ENCODE results near the gene GALK1. TPM values are rescaled to one million over a fixed set of nuclear protein-coding genes. Genes with fewer than 3 reads are reported as not detected.

The GALK1 gene
- total RNA-seq, 1 experiment from 2014 or later: 35.8 TPM

- TF ChIP-seq CTCF (IDR thresholded peaks at IDR 0.05) (no peak), TCF7L2 (IDR thresholded peaks at IDR 0.05; ENCODE audit: low read depth, low read length) (no peak)
- no peak for ATAC-seq
These were observed 31.5 kb downstream of the GALK1 start for GRCh38 chr17:75733471-75733870.

DNA sequence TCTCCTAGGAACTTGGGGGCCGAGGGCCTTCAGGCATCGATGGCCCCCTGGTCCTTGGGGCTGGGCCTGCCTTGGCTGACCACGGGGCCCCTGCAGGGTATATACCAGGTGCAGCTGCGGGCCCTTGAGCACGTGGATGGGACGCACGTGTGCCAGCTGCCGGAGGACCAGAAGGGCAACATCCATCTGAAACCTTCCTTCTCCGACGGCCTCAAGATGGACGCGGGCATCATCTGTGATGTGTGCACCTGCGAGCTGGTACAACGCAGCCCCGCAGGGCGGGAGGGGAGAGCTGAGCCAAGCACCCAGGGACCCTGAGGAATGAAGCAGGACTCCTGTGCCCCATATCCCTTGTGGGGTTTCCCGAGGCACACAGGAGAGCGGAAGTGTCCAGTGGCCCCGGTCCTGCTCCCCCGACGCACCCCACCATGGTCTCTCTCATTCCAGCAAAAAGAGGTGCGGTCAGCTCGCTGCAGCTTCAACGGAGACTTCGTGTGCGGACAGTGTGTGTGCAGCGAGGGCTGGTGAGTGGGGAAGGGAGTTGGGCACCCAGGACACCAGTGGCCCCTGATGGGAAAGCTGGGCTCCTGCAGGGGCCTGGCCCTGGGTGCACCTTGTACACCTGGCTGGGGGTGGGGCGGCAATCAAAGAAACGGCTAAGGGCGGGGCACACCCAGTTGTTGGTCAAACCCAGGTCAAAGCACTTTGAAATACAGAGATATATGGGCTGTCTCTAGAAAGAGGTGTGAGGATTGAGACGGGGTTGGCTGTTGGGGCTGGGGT lies 33.1 kb downstream of the GALK1 start:
- Histone ChIP-seq H3K27me3 (ENCODE audit: control insufficient read depth, insufficient read depth, low read length) (no peaks in the 10 kb centered on the region), H3K4me3 (ENCODE audit: low read depth in 2 of 2, low read length in 2 of 2) (no peak overlapping the region), H3K36me3 (ENCODE audit: control insufficient read depth, insufficient read depth, low read length) (no peaks in the 10 kb centered on the region), H3K27ac (ENCODE audit: low read length) (no peak overlapping the region), H3K9me3 (ENCODE audit: control insufficient read depth, insufficient read depth, low read depth, low read length) (no peaks in the 10 kb centered on the region), H3K4me1 (ENCODE audit: control insufficient read depth, insufficient read depth, low read length) (no peaks in the 10 kb centered on the region)
- intact Hi-C loops (cut with micrococcal nuclease; ENCODE audit: unreplicated experiment) (no loop called here), in situ Hi-C loops (cut with HindIII; ENCODE audit: low pct_unique_long_range_greater_than_20kb, low sequenced_read_pairs) (no loop called here)
- no peak for DNase-seq (ENCODE audit: low read depth, low spot score)
- TF ChIP-seq CTCF (IDR thresholded peaks at IDR 0.05): no peak
- no peak for TF ChIP-seq POLR2AphosphoS5 (IDR thresholded peaks at IDR 0.05; ENCODE audit: low read depth, low read length)
- no peak for TF ChIP-seq SIN3A (IDR thresholded peaks at IDR 0.05; ENCODE audit: borderline replicate concordance, insufficient read depth, low read depth, low read length)
- TF ChIP-seq TCF7L2 (IDR thresholded peaks at IDR 0.05; ENCODE audit: low read depth, low read length): no peak
- no peak for TF ChIP-seq REST (IDR thresholded peaks at IDR 0.05; ENCODE audit: insufficient read depth in 1 of 2, low read depth in 2 of 2, low read length in 1 of 2)
- ChIA-PET POLR2A (interaction anchor here (0.6 kb wide), 1 partner anchor 67 kb away, joined by 11 read pairs; no protein-coding TSS in a partner anchor), CTCF (no interaction called here)
- ATAC-seq: no peak
- BruUV-seq (replicated peaks): no TSS peak

More at GRCh38 chr17:75733471-75733870, 31.5 kb downstream of the GALK1 start:
- H3K4me3 ChIP-seq (ENCODE audit: low read depth in 2 of 2, low read length in 2 of 2): no peak overlapping the region
- POLR2A ChIA-PET: interaction anchor here (0.6 kb wide), 1 partner anchor 27 kb away, joined by 4 read pairs; no protein-coding TSS in a partner anchor
- no peaks in the 10 kb centered on the region for H3K4me1 ChIP-seq (ENCODE audit: control insufficient read depth, insufficient read depth, low read length)
- in situ Hi-C loops (cut with HindIII; ENCODE audit: low pct_unique_long_range_greater_than_20kb, low sequenced_read_pairs): no loop called here
- no TSS peak for BruUV-seq (replicated peaks)
- CTCF ChIA-PET: no interaction called here
- no peaks in the 10 kb centered on the region for H3K9me3 ChIP-seq (ENCODE audit: control insufficient read depth, insufficient read depth, low read depth, low read length)
- intact Hi-C loops (cut with micrococcal nuclease; ENCODE audit: unreplicated experiment): no loop called here
- no peak overlapping the region for H3K27ac ChIP-seq (ENCODE audit: low read length)
- H3K36me3 ChIP-seq (ENCODE audit: control insufficient read depth, insufficient read depth, low read length): no peaks in the 10 kb centered on the region
- no peaks in the 10 kb centered on the region for H3K27me3 ChIP-seq (ENCODE audit: control insufficient read depth, insufficient read depth, low read length)
- no peak for DNase-seq (ENCODE audit: low read depth, low spot score)

Data from Panc1 (cell line).